ENCODE results near the gene TMEM273.

DNA sequence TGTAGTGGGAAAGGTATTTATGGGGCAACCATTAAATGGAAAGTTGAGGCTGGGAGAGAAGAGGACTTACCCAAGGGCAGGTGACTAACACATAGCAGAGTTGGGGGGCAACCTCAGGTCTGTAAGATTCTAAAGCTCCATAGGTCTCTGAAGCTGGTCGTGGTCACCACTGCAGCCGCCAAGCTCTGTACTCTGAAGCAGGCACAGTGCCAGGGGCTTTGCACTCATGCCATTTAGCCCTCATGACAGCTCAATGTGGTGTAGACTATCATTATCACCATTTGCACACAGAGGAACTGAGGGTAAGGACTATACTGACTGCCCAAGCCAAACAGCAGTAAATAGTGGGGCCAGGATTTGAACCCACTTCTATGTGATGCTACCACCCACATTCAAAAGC lies 32.5 kb upstream of the TMEM273 start:
- TF ChIP-seq, protein P1, sequence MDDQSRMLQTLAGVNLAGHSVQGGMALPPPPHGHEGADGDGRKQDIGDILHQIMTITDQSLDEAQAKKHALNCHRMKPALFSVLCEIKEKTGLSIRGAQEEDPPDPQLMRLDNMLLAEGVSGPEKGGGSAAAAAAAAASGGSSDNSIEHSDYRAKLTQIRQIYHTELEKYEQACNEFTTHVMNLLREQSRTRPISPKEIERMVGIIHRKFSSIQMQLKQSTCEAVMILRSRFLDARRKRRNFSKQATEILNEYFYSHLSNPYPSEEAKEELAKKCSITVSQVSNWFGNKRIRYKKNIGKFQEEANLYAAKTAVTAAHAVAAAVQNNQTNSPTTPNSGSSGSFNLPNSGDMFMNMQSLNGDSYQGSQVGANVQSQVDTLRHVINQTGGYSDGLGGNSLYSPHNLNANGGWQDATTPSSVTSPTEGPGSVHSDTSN (IDR thresholded peaks at IDR 0.05): no peak
- TF ChIP-seq FOXM1 (IDR thresholded peaks at IDR 0.05; ENCODE audit: low read depth) (no peak), RAD21 (IDR thresholded peaks at IDR 0.05; ENCODE audit: low read length) (no peak), EP300 (IDR thresholded peaks at IDR 0.05; ENCODE audit: borderline replicate concordance in 1 of 2, low read depth in 1 of 2, low read length in 1 of 2) (no peak), NFIC (IDR thresholded peaks at IDR 0.05; ENCODE audit: borderline replicate concordance) (no peak), SIN3A (IDR thresholded peaks at IDR 0.05; ENCODE audit: borderline replicate concordance, low read depth, low read length) (no peak), SMC3 (IDR thresholded peaks at IDR 0.05; ENCODE audit: low read depth, low read length) (no peak), RCOR1 (IDR thresholded peaks at IDR 0.05; ENCODE audit: low read length) (no peak), TAF1 (IDR thresholded peaks at IDR 0.05; ENCODE audit: borderline replicate concordance, low read depth, low read length) (no peak), YY1 (IDR thresholded peaks at IDR 0.05; ENCODE audit: low read depth) (no peak), GATA2 (CRISPR knock-in tag; IDR thresholded peaks at IDR 0.05) (no peak), CHD2 (IDR thresholded peaks at IDR 0.05; ENCODE audit: low read length, partially characterized antibody) (no peak)
- TF ChIP-seq, protein P2, sequence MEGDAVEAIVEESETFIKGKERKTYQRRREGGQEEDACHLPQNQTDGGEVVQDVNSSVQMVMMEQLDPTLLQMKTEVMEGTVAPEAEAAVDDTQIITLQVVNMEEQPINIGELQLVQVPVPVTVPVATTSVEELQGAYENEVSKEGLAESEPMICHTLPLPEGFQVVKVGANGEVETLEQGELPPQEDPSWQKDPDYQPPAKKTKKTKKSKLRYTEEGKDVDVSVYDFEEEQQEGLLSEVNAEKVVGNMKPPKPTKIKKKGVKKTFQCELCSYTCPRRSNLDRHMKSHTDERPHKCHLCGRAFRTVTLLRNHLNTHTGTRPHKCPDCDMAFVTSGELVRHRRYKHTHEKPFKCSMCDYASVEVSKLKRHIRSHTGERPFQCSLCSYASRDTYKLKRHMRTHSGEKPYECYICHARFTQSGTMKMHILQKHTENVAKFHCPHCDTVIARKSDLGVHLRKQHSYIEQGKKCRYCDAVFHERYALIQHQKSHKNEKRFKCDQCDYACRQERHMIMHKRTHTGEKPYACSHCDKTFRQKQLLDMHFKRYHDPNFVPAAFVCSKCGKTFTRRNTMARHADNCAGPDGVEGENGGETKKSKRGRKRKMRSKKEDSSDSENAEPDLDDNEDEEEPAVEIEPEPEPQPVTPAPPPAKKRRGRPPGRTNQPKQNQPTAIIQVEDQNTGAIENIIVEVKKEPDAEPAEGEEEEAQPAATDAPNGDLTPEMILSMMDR (IDR thresholded peaks at IDR 0.05): no peak
- TF ChIP-seq, protein P3, sequence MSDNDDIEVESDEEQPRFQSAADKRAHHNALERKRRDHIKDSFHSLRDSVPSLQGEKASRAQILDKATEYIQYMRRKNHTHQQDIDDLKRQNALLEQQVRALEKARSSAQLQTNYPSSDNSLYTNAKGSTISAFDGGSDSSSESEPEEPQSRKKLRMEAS (IDR thresholded peaks at IDR 0.05; ENCODE audit: low read depth): no peak

Measured in SK-N-SH (cell line).